A549 (cell line): Measurements from ENCODE around the gene NCAM2.

Experiments used
- ELK1 ChIP-seq: fragments of 150-350 bp; IDR thresholded peaks from 2 replicates; pipeline ENCODE4 v1.6.1; 2014; ENCODE audit warnings: low read depth, mild to moderate bottlenecking, low read length
- GATA3 ChIP-seq: IDR thresholded peaks from 2 replicates; pipeline ENCODE4 v1.6.1; 2012; ENCODE audit warnings: borderline replicate concordance
- HDAC2 ChIP-seq: fragments of 200-600 bp; sonication (generic); IDR thresholded peaks from 2 replicates; pipeline ENCODE4 v1.6.1; 2016
- HMGXB4 ChIP-seq: fragments of 250-450 bp; sonication (Bioruptor Pico); IDR thresholded peaks from 2 replicates; pipeline ENCODE4 v1.5.0; 2021; ENCODE audit warnings: mild to moderate bottlenecking, moderate library complexity, borderline replicate concordance
- POLR2A ChIP-seq: IDR thresholded peaks from 2 replicates; pipeline ENCODE4 v1.6.1; 2012; ENCODE audit warnings: mild to moderate bottlenecking, low read length

GRCh38 chr21:20994790-20995189 lies 3.4 kb upstream of the NCAM2 start:
- no peak for TF ChIP-seq POLR2A
- TF ChIP-seq ELK1 = no peak
- no peak for TF ChIP-seq GATA3
- no peak for TF ChIP-seq HDAC2
- no peak for TF ChIP-seq HMGXB4 (CRISPR knock-in tag)
